Stimulated activated CD8-positive, alpha-beta memory T cell treated with anti-CD3 and anti-CD28 coated beads, Interleukin-4, amount 100 ng/mL, for 48 hours (primary cell): ENCODE results near the gene ESPL1.

Source experiments
- DNase-seq: peaks from one replicate; pipeline ENCODE4 v3.0.0-alpha.2; 2020

The ESPL1 gene

GRCh38 chr12:53267999-53268629, at the start of gene ESPL1:
ESPL1 (plus strand) TSS chr12:53268299; CDS start chr12:53268767, 468 bp downstream.
- DNase-seq, result peak; percentile 92

DNA sequence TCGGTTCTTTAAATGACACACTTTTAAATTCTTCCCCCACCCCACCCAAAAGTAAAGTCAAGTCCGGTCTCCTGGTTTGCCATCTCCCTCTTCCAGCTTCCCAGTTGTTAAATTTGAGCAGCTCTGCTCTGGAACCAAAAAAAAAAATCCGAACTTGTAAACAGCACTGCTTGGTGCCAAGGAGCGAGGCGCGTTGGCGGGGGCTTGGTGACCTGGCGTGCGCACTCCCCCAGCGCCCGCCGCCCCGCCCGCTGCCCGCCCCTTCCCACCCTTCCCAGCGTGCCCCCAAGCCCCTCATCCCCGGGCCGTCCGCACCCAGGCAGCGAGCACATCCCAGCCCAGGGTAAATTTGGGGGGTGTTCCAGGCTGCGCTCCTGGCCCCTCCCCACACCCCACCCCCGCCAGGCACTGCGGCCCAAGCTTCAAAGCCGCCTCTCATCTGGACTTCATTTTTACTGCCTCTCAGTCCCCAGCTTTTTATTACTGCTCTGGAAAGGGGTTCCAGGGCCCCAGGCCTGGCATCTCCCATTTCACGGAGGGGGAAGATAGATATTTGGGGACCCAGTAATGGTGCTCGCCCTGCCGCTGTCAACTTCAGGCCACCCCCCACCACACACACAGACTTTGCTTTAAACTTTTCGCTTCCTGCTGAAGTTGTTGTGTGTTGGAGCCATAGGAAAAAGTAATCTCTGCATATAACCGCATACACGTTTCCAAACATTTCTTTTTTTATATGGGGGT, 49.4 kb upstream of the ESPL1 start:
- DNase-seq, result no peak

GRCh38 chr12:53219292-53219955, 48.7 kb upstream of the ESPL1 start:
- peak; percentile 83 for DNase-seq

- peak; percentile 84 for DNase-seq
These were observed 48.0 kb upstream of the ESPL1 start for GRCh38 chr12:53219956-53220693.

DNA sequence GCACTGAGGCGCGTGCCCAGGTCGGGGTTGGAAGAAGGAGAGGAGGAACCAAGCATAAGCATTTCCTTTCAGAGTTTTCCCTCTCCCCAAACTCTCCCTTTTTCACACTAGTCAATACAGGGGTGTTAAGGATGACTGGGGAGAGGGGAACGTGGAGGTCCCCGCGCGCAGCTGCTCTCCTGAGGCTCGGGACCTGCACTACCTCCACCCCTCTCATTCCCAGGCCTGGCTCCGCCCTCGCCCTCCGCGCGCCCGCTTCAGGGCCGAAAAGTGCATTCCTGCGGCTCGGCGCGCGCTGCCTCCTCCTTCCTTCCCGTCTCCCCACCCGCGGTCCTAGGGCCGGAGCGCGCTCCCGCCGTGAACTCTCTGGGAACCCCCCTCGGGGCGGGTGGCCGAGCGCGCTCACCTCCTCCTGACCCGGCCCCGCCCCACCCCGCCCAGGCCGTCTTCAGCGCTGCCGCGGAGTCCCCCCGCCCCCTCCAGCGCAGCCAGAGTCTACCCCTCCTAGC, 47.4 kb upstream of the ESPL1 start:
- DNase-seq, result peak; percentile 89

DNA sequence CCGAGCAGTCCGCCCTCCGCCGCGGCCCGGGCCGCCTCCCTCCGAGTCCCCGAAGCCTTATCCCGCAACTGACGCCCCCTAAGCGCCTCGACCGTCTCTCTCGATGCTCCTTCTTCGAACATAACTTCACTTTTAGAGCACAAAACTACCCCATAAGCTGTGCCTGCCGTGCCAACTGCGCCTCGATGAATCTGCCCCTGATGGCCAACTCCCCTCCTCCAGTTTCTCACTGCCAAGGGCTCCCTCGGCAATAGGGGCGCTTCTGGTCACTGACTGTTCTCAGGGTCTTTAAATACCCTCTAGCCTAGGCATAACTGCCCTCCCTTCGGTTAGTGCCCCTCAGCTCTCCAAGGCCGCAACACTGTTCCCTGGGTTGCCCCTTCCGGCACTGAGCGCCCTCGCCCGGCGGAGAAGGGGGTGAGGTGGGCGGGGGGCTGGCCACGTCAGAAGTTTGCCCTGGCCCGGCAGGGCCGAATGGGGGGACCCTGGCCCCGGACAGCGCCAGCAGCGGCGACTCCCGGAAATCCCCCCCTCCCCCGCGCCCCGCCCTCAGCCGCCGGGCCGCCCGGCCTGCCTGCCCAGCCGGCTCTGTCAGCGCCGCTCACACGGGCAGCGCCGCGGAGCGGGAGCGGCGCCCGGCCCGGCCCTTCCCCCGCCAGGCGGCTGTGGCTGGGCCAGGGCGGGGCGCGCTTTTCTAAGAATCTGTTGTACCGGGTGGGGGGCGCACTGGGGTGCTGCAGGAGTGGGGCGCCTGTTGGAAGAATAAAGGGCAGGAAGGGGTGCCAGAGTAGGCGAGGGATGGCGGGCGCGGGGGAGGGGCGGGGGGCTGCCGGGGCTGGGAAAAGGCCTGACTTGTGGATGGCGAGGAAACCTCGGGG, 46.7 kb upstream of the ESPL1 start:
- DNase-seq, result peak; percentile 68

GRCh38 chr12:53222170-53222721, 45.9 kb upstream of the ESPL1 start:
- no peak for DNase-seq

DNA sequence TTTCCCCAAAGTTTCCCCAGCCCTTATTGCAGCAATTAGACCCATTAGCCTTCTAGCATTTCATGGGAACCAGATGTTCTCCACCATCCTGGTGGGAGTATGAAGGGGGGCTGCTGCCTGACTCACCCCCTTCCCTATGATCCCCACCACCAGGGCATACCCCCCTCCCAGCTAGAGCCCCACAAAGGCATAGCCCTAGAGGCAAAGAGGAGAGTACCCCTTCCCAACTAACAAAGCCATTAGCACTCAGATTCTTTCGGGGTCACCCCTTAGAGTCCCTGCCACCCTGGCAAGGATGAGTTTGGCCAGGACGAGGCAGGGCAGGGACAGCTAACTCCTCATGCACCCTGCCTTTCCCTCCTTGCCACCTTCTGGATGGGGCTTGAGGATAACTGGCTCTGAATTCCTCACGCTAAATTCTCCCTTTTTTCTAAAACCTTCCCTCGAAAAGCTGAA, 45.3 kb upstream of the ESPL1 start:
- no peak for DNase-seq

DNA sequence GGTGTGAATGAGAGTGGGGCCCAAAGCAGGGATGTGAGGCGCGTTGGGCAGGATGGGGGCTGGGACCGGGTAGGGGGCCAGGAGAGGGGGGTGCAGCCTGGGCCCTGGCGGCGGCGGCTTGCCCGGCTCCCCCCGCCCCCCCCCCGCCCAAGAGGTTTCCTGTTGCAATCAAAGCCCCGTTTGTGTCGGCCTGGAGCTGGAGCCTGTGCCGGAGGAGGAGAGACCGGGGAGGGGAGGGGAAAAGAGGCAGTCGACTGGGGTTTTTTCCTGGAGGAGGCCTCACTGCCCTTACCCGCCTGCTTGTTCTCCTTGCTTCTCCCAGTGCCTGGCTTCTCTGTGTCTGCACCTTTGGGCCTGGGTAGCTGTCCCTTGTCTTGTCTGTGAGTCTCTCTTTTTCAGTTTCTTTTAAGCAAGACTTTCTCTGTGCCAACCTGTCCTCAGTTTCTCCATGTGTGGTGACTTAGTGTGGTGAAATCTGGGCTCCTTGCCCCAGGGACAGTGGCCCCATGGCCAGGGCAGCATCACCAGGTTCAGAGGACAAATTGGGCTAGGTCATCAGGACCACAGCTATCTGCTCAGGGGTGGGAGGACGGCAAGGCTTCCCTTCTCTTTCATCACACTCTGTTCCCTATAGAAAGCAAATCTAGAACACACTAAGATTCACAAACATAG, 44.6 kb upstream of the ESPL1 start:
- no peak for DNase-seq

GRCh38 chr12:53224061-53224896, 43.8 kb upstream of the ESPL1 start:
- DNase-seq, result no peak

- no peak for DNase-seq
These were observed 43.0 kb upstream of the ESPL1 start for GRCh38 chr12:53224897-53225634.

DNA sequence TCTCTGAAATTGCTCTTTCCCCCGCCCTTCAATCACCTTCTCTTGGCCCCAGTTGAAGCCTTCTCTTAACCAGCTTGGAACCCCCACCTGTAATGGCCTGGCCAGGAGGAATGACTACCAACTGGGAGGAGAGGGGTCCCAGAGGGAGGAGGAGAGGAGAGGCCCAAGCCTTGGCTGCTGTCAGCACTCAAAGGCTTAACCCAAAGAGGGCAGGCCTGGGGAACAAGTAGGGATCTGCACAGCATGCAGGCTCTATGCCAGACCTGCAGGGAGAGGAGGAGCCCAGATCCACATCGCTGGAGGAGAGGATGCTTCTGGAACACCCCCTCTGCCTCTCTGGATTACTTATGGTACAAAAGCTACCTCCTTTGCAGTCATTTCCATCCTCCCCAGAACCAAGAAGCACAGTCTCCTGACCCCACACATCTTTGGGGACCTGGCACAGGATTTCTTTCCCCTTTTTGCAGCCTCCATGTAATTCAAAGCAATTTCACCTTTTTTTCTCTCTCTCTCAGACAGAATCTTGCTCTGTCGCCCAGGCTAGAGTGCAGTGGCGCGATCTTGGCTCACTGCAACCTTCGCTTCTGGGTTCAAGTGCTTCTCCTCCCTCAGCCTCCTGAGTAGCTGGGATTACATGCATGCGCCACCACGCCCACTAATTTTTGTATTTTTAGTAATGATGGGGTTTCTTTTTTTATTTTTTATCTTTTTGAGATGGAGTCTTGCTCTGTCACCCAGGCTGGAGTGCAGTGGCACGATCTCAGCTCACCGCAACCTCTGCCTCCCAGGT, 42.3 kb upstream of the ESPL1 start:
- DNase-seq, result no peak

DNA sequence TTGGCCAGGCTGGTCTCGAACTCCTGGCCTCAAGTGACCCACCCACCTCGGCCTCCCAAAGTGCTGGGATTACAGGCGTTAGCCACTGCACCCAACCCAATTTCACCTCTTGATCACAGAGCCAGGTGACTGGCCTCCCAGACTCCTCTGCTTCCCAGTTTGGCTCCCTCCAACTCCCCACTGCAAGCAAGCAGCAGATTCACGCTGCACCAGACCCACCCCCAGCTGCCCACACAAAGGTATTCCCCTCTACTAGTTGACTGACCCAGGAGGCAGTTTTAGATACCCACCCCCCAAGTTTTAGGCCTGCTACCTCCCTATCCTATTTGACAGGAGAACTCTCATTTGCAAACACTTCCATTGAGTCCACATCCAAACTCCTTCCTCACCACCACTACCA, 41.3 kb upstream of the ESPL1 start:
- no peak for DNase-seq

- DNase-seq, result no peak
These were observed 40.8 kb upstream of the ESPL1 start for GRCh38 chr12:53227341-53227740.

- DNase-seq, result no peak
These were observed 40.3 kb upstream of the ESPL1 start for GRCh38 chr12:53227836-53228235.

DNA sequence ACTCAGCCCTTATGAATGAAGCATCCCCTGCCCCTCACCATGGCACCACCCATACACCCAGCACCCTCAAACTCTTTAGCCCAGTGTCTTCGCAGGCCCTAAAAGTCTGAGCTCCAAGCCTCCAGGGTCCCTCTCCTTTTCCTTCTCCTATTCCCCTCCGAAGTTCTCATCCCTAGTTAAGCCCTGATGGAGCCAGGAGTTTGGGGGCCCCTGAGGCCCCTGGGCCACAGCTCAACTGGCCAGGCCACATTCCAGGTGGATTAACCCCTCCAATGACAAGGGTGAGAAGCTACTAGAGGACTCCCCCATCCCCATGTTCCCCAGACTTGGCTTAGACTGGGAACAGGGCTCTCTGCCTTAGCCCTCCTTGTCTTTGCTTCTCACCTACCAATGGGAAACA, 38.6 kb upstream of the ESPL1 start:
- DNase-seq, result no peak

DNA sequence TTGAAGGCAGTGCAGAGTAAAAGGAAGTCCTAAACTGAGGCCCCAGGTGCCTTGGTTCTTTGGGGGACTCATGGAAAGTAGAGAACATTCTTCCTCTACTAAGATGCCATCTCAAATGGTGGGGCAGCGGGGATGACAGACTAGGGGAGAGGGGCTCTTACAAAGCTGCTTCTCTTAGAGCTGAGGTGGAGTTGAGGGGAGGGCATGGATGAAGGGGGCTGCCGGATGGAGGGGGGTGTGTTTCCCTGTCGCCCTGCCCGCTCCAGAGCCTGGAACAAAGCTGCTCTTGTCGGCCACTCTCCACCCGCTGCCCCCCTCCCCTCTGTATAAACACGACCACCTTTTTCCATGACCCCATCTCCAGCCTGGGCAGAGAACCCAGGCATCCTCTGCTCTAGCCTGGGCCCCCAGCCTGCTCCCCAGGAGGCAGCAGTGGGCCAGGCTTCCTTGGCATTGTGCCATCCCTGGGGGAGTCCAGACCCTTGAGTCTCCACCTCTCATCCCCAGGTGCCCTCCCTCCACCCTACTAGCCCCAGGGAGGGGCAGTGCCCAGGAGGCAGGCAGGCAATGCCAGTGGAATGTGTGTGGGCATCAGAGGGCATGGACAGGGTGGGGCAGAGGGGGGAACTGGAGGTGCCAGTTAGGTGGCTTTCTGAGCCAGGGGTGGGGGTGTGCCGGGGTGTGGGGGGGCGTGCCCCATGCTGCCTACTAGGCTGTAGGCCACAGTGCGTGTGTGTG, 37.8 kb upstream of the ESPL1 start:
- no peak for DNase-seq

- no peak for DNase-seq
These were observed 36.5 kb upstream of the ESPL1 start for GRCh38 chr12:53231671-53231920.
